Heart left ventricle (tissue), 13 donors: ENCODE data around the gene SPAG17.

Source experiments
- POLR2A ChIP-seq, 2 donors: fragments of 450-650 bp; IDR thresholded peaks; one replicate each; pipeline ENCODE4 v1.6.1; 2017; ENCODE audit warnings: antibody characterized with exemption in 2 of 2, mild to moderate bottlenecking in 2 of 2, moderate library complexity in 2 of 2
- TF ChIP-seq, protein P1 (sequence below), 12 donors: fragments of 200-600 bp; sonication (generic) in 4 of 12; IDR thresholded peaks; one replicate each; pipeline versions ENCODE4 v1.5.0 to v1.8.0; 2018 to 2022; ENCODE audit warnings: antibody characterized with exemption in 12 of 12, mild to moderate bottlenecking in 5 of 12
- donor health status: ischemic (EF 13 %, LVEDD 7.1; RV severe dilation, severe dysfunction).
- donor health status: DM: no; HTN: yes; CAD: no.
- donor health status: DM: no; HTN: no; CAD: no.
- donor health status: ischemic (EF 25% LVEDD 6.9; RV normal size, moderate dysfunction).
- donor health status: ischemic (EF 25% LVEDD 5.7; RV mildly dilated, moderate dysfunction).
- donor health status: ischemic (EF 35%, LVEDD 5.7; RV mildly dilated, moderate dysfunction).
- donor health status: nonischemic (EF 11% LVEDD 7.7; RV severe dilation, severe dysfunction).
- donor health status: DM: yes; HTN: yes; CAD: no.
- donor health status: PGD.
- donor health status: ischemic (EF 29% LVEDD 5.4; RV normal size, mild dysfunction).
- donor health status: nonischemic (EF 23%, LVEDD 6.1; RV moderate dilation, normal function).

DNA sequence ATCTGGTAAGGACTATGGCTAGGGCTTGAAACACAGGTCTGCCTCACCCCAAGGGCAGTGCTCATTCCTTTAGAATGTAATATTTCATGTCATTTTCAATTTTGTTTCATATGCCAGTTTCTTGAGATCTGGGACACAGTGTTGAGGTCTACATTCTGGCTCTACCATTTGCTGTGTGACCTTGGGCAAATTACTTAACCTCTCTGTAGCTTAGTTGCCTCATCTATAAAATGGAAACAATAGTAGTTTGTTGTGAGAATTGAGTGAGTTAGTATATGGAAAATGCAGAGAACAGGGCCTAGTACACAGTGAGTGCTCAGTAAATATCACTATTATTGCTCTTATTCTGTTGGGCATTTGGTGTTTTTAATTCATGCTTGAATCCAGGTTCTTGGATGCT, 171.1 kb downstream of the SPAG17 start:
- TF ChIP-seq, protein P1, sequence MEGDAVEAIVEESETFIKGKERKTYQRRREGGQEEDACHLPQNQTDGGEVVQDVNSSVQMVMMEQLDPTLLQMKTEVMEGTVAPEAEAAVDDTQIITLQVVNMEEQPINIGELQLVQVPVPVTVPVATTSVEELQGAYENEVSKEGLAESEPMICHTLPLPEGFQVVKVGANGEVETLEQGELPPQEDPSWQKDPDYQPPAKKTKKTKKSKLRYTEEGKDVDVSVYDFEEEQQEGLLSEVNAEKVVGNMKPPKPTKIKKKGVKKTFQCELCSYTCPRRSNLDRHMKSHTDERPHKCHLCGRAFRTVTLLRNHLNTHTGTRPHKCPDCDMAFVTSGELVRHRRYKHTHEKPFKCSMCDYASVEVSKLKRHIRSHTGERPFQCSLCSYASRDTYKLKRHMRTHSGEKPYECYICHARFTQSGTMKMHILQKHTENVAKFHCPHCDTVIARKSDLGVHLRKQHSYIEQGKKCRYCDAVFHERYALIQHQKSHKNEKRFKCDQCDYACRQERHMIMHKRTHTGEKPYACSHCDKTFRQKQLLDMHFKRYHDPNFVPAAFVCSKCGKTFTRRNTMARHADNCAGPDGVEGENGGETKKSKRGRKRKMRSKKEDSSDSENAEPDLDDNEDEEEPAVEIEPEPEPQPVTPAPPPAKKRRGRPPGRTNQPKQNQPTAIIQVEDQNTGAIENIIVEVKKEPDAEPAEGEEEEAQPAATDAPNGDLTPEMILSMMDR (IDR thresholded peaks at IDR 0.05) = no peak
- TF ChIP-seq POLR2A (IDR thresholded peaks at IDR 0.05) = no peak
